ENCODE data around the gene EXOC2. TPM values are rescaled to one million over a fixed set of nuclear protein-coding genes. Genes with fewer than 3 reads are reported as not detected.
A peak's percentile ranks its signal among the peaks of the same experiment; 100 is the strongest.

The EXOC2 gene
- total RNA-seq, 1 donor from 2014 or later: 39.7 TPM

GRCh38 chr6:593139-593906 is 99.6 kb downstream of the EXOC2 start:
- DNase-seq (ENCODE audit: low read depth in 2 of 2): peak; percentile 61 to 76

GRCh38 chr6:589090-589489 is 103.8 kb downstream of the EXOC2 start:
- no peak for DNase-seq (ENCODE audit: low read depth in 2 of 2)

GRCh38 chr6:586553-586952 is 106.4 kb downstream of the EXOC2 start:
- DNase-seq (ENCODE audit: low read depth in 2 of 2): no peak

GRCh38 chr6:583635-584034 is 109.3 kb downstream of the EXOC2 start:
- no peak for DNase-seq (ENCODE audit: low read depth in 2 of 2)

GRCh38 chr6:583116-583515 is 109.8 kb downstream of the EXOC2 start:
- no peak for DNase-seq (ENCODE audit: low read depth in 2 of 2)

GRCh38 chr6:582370-582769 is 110.6 kb downstream of the EXOC2 start:
- no peak for DNase-seq (ENCODE audit: low read depth in 2 of 2)

- peak; percentile 14 to 37 for DNase-seq (ENCODE audit: low read depth in 2 of 2)
Measured at GRCh38 chr6:579339-579738, 113.6 kb downstream of the EXOC2 start.

- no peak for DNase-seq (ENCODE audit: low read depth in 2 of 2)
Measured at GRCh38 chr6:572596-573265, 120.2 kb downstream of the EXOC2 start.

- peak in 1 of 2 donors; percentile 60 for DNase-seq (ENCODE audit: low read depth in 2 of 2)
Measured at GRCh38 chr6:571892-572291, 121.0 kb downstream of the EXOC2 start.

- DNase-seq (ENCODE audit: low read depth in 2 of 2): no peak
Measured at GRCh38 chr6:570825-571224, 122.1 kb downstream of the EXOC2 start.

GRCh38 chr6:568954-569523 is 123.9 kb downstream of the EXOC2 start:
- DNase-seq (ENCODE audit: low read depth in 2 of 2): no peak

- DNase-seq (ENCODE audit: low read depth in 2 of 2): no peak
Measured at GRCh38 chr6:568085-568484, 124.9 kb downstream of the EXOC2 start.

- no peak for DNase-seq (ENCODE audit: low read depth in 2 of 2)
Measured at GRCh38 chr6:563863-564262, 129.1 kb downstream of the EXOC2 start.

GRCh38 chr6:562052-562676 is 130.8 kb downstream of the EXOC2 start:
- peak in 1 of 2 donors; percentile 7 for DNase-seq (ENCODE audit: low read depth in 2 of 2)

GRCh38 chr6:561335-561734 is 131.6 kb downstream of the EXOC2 start:
- DNase-seq (ENCODE audit: low read depth in 2 of 2): peak in 1 of 2 donors; percentile 36

- DNase-seq (ENCODE audit: low read depth in 2 of 2): no peak
Measured at GRCh38 chr6:558959-559358, 134.0 kb downstream of the EXOC2 start.

GRCh38 chr6:558089-558488 is 134.8 kb downstream of the EXOC2 start:
- peak in 1 of 2 donors; percentile 17 for DNase-seq (ENCODE audit: low read depth in 2 of 2)

- no peak for DNase-seq (ENCODE audit: low read depth in 2 of 2)
Measured at GRCh38 chr6:551829-552350, 141.0 kb downstream of the EXOC2 start.

GRCh38 chr6:551405-551804 is 141.5 kb downstream of the EXOC2 start:
- DNase-seq (ENCODE audit: low read depth in 2 of 2): no peak

- DNase-seq (ENCODE audit: low read depth in 2 of 2): no peak
Measured at GRCh38 chr6:549906-550305, 143.0 kb downstream of the EXOC2 start.

GRCh38 chr6:548517-548916 is 144.4 kb downstream of the EXOC2 start:
- DNase-seq (ENCODE audit: low read depth in 2 of 2): no peak

GRCh38 chr6:548091-548490 is 144.8 kb downstream of the EXOC2 start:
- DNase-seq (ENCODE audit: low read depth in 2 of 2): no peak

Data from lung microvascular endothelial cell (primary cell).